SK-N-MC (cell line): ENCODE results near the gene ELOB.

Source experiments
- DNase-seq: peaks from one replicate; pipeline ENCODE4 v3.0.0-alpha.2; 2011; ENCODE audit warnings: low read depth, low spot score
- H3K27ac ChIP-seq: fragments of 200-600 bp; sonication (generic); 2 replicates; pipeline ENCODE4 v1.5.1; 2016; ENCODE audit warnings: mixed run types
- H3K36me3 ChIP-seq: fragments of 200-600 bp; sonication (generic); 2 replicates; pipeline ENCODE4 v1.6.1; 2017; ENCODE audit warnings: antibody characterized with exemption, low read length, mixed read lengths; ENCODE audit not compliant: insufficient read depth
- H3K4me3 ChIP-seq: fragments of 200-600 bp; sonication (generic); 2 replicates; pipeline ENCODE4 v1.5.1; 2016
- H3K9ac ChIP-seq: fragments of 200-600 bp; sonication (generic); 2 replicates; pipeline ENCODE4 v1.8.0; 2017; ENCODE audit warnings: mixed run types, mixed read lengths; ENCODE audit not compliant: insufficient read length
- H3K9me3 ChIP-seq: fragments of 200-600 bp; sonication (generic); 2 replicates; pipeline ENCODE4 v1.6.1; 2017; ENCODE audit warnings: low read depth, mild to moderate bottlenecking, antibody characterized with exemption, low read length, moderate library complexity, mixed read lengths
- EZH2 ChIP-seq: fragments of 200-600 bp; sonication (generic); IDR thresholded peaks from one replicate; pipeline ENCODE4 v1.6.1; 2017; ENCODE audit warnings: antibody characterized with exemption
- FOXP2 ChIP-seq: optimal IDR thresholded peaks from 2 replicates; pipeline ENCODE3; 2011; ENCODE audit warnings: mild to moderate bottlenecking, moderate library complexity; ENCODE audit not compliant: insufficient read depth; ENCODE audit errors: extremely low read length, control extremely low read depth
- POLR2AphosphoS5 ChIP-seq: IDR thresholded peaks from 2 replicates; pipeline ENCODE4 v1.6.1; 2012; ENCODE audit warnings: mild to moderate bottlenecking, low read depth, low read length, borderline replicate concordance

Gene ELOB

DNA sequence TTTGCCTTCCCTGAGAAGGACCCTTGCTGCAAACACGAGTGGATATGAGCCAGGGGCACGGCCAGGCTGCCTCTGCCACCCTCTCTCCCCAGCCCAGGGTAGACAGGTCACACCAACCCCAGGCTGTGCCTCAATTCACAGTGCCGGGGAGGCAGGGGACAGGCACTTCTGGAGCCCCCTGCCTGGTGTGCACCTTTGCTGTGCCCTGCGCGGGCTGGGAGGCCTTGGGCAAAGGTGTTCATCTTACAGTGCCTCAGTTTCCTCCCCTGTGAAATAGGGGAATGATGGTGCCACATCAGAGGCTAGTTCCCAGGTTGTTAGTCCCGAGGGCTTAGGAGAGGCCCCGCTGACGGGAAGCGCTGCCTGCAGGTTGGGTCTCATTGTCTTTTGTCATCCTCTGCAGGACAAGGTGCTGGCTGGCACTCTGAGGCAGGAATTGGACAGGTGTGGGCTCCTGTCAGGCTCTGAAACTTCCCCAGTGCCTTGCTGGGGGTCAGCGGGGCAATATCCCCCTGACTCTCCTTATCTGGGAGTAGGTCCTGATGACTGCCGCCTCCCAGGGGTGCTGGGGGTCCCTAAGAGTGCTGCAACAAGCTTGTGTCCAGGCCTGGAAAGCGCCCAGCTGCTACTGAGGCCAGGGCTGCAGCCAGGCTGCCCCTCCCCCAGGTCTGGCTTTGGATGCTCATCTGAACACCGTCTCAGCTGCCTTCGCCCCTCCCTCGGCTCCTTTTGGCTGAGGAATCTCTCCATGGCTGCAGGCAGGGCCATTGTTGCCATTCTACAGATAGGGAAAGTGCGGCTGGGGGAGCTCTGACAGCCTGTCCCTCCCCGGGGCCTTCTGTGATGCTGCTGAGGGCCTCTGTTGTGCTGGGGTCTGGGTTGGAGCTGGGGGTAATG, 43.1 kb upstream of the ELOB start:
- Histone ChIP-seq H3K9me3 (no peaks in the 10 kb centered on the region), H3K9ac (no peak overlapping the region), H3K27ac (no peak overlapping the region), H3K36me3 (no peaks in the 10 kb centered on the region), H3K4me3 (no peak overlapping the region)
- DNase-seq, result no peak
- TF ChIP-seq POLR2AphosphoS5, result no peak
- TF ChIP-seq EZH2, result no peak
- no peak for TF ChIP-seq FOXP2

DNA sequence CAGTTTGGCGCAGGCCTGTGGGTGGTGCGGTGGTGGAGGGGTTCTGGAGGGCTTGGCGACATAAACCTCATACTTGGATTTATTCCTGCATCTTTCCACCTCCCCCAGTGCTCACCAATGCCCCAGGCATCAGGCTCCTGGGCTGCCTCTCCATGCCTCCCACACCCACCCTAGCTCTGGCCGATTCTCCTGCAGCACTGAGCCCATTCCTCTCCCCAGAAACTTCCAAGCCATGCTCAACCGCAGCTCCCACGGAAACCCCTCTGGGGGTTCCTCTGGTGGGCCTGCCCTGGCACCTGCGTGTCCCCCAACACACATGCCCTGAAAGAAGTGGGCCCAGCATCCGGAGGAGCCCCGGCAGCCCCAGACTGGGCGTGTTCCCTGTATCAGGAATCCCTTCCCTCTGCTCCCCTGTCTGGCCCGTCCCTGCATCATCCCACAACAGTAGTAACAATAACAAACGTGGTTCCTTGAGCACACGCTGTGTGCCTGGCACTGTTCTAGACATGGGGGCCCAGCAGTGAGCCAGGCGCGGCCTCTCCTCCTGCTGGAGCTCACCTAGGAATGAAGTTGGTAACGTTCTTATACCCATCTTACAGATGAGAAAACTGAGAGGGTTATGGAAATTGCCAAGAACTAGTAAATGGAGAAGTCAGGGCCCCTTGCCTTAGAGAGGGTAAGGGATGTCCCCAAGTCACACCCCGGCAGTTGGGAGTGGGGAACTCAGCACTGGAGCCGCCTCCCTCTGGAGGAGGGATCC, 42.3 kb upstream of the ELOB start:
- H3K36me3 ChIP-seq, result no peaks in the 10 kb centered on the region
- no peak overlapping the region for H3K4me3 ChIP-seq
- no peaks in the 10 kb centered on the region for H3K9me3 ChIP-seq
- DNase-seq, result no peak
- TF ChIP-seq FOXP2 (no peak), POLR2AphosphoS5 (no peak)
- no peak overlapping the region for H3K9ac ChIP-seq
- H3K27ac ChIP-seq, result no peak overlapping the region

DNA sequence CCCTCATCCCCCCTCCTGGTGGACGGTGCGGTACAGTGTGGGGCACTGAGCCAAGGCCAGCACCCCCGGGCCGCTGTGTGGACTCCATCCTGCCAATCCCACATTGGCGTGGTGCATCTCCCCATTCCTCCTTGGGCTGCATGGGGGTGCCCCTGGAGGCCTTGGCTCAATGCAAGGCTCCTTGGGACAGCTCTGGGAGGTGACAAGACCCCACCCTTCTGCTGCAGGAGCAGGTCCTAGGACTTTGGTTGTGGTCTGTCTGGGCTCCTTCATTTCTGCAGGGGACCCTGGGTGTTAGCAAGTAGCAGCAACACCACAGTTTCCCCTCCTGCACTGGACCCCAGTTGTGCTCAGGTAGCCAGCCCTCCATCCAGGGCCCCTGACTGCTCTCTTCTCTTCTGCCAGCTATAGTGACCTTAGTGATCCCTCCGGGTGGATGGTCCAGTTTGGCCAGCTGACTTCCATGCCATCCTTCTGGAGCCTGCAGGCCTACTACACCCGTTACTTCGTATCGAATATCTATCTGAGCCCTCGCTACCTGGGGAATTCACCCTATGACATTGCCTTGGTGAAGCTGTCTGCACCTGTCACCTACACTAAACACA, 41.3 kb upstream of the ELOB start:
- Histone ChIP-seq H3K9ac (no peak overlapping the region), H3K4me3 (no peak overlapping the region), H3K36me3 (no peaks in the 10 kb centered on the region), H3K9me3 (no peaks in the 10 kb centered on the region), H3K27ac (no peak overlapping the region)
- TF ChIP-seq EZH2, result no peak
- TF ChIP-seq FOXP2, result no peak
- TF ChIP-seq POLR2AphosphoS5, result no peak
- DNase-seq, result no peak

DNA sequence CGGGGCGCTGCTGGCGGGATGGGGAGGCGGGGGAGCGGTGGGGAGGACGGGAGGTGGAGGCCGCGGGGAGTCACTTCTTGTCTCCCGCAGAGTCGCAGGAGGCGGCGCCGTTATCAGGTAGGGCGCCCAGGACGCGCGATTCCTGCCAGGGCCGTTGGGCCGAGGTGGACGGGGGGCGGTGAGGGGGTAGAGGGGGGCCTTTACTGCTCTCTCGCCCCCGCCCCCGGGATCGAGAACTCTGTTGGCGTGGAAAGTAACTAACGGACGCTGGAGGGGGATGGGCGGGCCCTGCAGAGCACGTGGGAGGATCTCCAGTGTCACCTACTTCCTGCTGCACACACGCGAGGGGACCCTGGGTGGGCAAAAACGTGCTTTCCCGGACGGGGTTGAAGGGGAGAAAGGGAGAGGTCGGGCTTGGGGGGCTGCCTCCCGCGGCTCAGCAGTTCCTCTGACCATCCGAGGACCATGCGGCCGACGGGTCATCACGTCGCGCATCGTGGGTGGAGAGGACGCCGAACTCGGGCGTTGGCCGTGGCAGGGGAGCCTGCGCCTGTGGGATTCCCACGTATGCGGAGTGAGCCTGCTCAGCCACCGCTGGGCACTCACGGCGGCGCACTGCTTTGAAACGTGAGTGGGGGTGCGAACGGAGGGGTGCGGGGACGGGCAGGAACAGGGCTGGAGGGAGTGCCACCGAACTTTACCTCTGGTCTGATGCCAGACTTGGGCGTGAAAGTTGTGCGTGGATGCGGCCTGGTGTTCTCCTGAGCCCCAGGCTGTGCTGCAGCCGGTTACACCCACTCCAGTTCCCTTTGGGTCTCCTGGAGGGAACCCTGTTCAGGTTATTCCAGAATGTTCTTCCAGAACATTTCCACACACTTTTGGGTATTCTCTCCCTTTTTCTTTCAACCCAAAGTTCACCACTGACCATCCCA, 40.5 kb upstream of the ELOB start:
- no peak for DNase-seq
- Histone ChIP-seq H3K4me3 (no peak overlapping the region), H3K27ac (no peak overlapping the region), H3K9me3 (no peaks in the 10 kb centered on the region), H3K9ac (no peak overlapping the region), H3K36me3 (no peaks in the 10 kb centered on the region)
- TF ChIP-seq POLR2AphosphoS5 (no peak), FOXP2 (no peak), EZH2 (no peak)

DNA sequence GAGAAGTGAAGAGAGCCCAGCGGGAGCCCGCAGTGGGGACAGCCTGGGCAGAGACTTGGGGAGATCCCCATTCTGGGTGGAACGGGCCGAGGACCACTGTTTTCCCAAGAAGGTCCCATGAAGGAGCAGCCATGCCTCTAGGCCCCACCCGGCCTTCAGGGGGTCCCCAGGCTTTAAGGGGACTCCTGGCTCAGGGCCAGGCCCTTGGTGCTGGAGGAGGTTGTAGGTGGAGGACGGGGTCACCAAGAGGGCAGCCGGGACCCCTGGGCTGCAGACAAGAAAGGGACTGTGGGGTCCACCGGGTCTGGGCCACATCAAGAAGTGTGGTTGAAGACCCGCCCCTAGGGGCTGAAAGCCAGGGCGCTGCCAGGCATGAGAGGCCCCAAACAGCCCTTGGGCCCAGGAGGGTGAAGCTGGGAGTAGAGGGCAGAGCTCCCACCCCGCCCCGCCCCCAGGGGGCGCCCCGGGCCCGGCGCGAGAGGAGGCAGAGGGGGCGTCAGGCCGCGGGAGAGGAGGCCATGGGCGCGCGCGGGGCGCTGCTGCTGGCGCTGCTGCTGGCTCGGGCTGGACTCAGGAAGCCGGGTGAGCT, 39.8 kb upstream of the ELOB start, which contains the start of gene PRSS21:
Gene PRSS21 (plus strand): TSS at position 487 of the 589 bp plus-strand sequence. CDS start 32 bp downstream, at position 519.
- Histone ChIP-seq H3K9ac (no peak within 1 kb of the TSS), H3K27ac (no peak within 1 kb of the TSS), H3K4me3 (no peak within 1 kb of the TSS), H3K36me3 (no peaks in the 10 kb centered on the region), H3K9me3 (no peaks in the 10 kb centered on the region)
- DNase-seq, result no peak
- TF ChIP-seq POLR2AphosphoS5 (no peak), FOXP2 (no peak), EZH2 (no peak)

DNA sequence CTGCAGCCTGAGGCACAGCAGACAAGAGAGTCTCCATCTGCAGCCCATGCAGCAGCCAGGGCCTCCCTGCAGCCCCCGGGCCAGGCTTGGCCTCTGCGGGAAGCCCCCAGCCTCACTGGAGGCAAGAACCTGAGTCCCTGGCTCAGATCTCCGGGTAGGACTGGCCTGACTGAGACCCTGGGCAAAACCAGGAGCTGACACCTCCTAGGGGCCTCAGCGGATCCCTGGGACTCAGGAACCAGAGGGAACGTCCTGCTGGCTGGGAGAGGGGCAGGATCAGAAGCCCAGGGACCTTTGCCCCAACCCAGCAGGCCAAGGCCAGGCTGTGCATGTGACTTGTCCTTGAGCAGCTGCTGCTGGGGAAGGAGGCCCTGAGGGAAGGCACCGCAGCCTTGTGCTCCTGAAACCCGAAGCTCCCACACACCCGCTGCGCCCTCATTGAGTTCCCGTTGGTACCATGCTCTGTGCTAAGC, 38.3 kb upstream of the ELOB start:
- Histone ChIP-seq H3K36me3 (no peaks in the 10 kb centered on the region), H3K9me3 (no peaks in the 10 kb centered on the region), H3K4me3 (no peak overlapping the region), H3K9ac (no peak overlapping the region), H3K27ac (no peak overlapping the region)
- DNase-seq, result no peak
- TF ChIP-seq EZH2 (no peak), FOXP2 (no peak), POLR2AphosphoS5 (no peak)

DNA sequence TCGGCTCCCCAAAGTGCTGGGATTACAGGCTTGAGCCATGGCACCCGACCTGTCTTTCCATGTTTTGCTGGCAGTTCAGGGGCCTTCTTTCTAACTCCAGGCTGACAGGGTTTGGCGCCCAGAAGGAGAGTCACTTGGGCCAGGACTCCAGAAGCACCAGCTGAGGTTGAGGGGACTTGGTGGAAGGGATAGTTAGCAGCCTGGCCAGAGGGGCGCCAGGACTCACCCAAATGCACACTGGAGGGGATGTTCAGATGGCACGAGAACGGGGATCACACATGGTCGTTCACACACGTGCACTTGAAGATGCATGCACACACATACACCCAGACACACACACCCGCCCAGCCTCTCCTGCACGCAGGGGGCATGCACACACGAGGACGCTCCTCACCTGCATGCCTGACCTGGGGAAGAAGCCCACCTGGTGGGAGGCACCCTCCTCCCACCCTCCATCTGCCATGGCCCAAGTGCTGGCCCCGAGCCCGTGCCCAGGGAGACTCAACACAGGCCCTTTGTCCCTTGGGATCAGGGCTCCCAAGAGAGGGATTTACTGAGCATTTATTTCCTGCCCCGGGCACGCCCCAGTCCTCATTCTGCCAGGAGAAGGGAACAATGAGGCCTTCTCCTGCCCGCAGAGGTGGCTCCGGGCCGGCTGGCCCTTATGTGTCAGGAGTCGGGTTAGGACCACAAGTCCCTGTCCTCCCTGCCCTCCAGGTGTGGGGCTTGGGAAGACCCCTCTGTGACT, 37.6 kb upstream of the ELOB start:
- DNase-seq, result no peak
- Histone ChIP-seq H3K27ac (no peak overlapping the region), H3K9ac (no peak overlapping the region), H3K9me3 (no peaks in the 10 kb centered on the region), H3K36me3 (no peaks in the 10 kb centered on the region), H3K4me3 (no peak overlapping the region)
- TF ChIP-seq FOXP2 (no peak), POLR2AphosphoS5 (no peak), EZH2 (no peak)
